Peyer's patch (tissue), 4 donors: Measurements from ENCODE around the gene CEP78.

Experiments used
- CTCF ChIP-seq, 6 experiments: fragments of 450-650 bp in 4 of 6; fragments of 200-600 bp in 2 of 6; sonication (generic) in 1 of 6; IDR thresholded peaks; one replicate each; pipeline ENCODE4 v1.5.1; 2017 to 2019; ENCODE audit warnings: antibody characterized with exemption in 6 of 6, mild to moderate bottlenecking in 3 of 6, moderate library complexity in 1 of 6
- POLR2A ChIP-seq, 2 donors: fragments of 450-650 bp; IDR thresholded peaks; one replicate each; pipeline ENCODE4 v1.5.1; 2017; ENCODE audit warnings: antibody characterized with exemption in 2 of 2, mild to moderate bottlenecking in 2 of 2, moderate library complexity in 2 of 2

GRCh38 chr9:78243130-78243529 lies 7.3 kb downstream of the CEP78 start:
- TF ChIP-seq CTCF (IDR thresholded peaks at IDR 0.05) = no peak
- TF ChIP-seq POLR2A (IDR thresholded peaks at IDR 0.05) = no peak
